ENCODE measurements around the gene MTRF1L.
"Not testable (repeated sequence)": the region's sequence is repeated elsewhere in the genome, so short reads cannot be mapped to it uniquely, and the experiment has no call there.

The MTRF1L gene

GRCh38 chr6:152969688-152970418 is 32.7 kb downstream of the MTRF1L start:
- DNase-seq (ENCODE audit: low spot score), result no peak

GRCh38 chr6:152966168-152966894 is 36.2 kb downstream of the MTRF1L start:
- not testable (repeated sequence) for DNase-seq (ENCODE audit: low spot score)

- no peak for DNase-seq (ENCODE audit: low spot score)
Observed at GRCh38 chr6:152959333-152959732, 43.2 kb downstream of the MTRF1L start.

- DNase-seq (ENCODE audit: low spot score), result no peak
Observed at GRCh38 chr6:152957796-152958195, 44.7 kb downstream of the MTRF1L start.

- DNase-seq (ENCODE audit: low spot score), result no peak
Observed at GRCh38 chr6:152954443-152954842, 48.1 kb downstream of the MTRF1L start.

- peak; percentile 59 for DNase-seq (ENCODE audit: low spot score)
Observed at GRCh38 chr6:152952866-152953509, 49.5 kb downstream of the MTRF1L start.

- peak; percentile 13 for DNase-seq (ENCODE audit: low spot score)
Observed at GRCh38 chr6:152952045-152952444, 50.5 kb downstream of the MTRF1L start.

GRCh38 chr6:152950240-152950639 is 52.3 kb downstream of the MTRF1L start:
- no peak for DNase-seq (ENCODE audit: low spot score)

GRCh38 chr6:152948150-152948768 is 54.2 kb downstream of the MTRF1L start:
- peak; percentile 64 for DNase-seq (ENCODE audit: low spot score)

- no peak for DNase-seq (ENCODE audit: low spot score)
Observed at GRCh38 chr6:152946995-152947394, 55.5 kb downstream of the MTRF1L start.

GRCh38 chr6:152946484-152946883 is 56.0 kb downstream of the MTRF1L start:
- DNase-seq (ENCODE audit: low spot score), result no peak

GRCh38 chr6:152943260-152943897 is 59.1 kb downstream of the MTRF1L start:
- no peak for DNase-seq (ENCODE audit: low spot score)

- DNase-seq (ENCODE audit: low spot score), result no peak
Observed at GRCh38 chr6:152942319-152942869, 60.1 kb downstream of the MTRF1L start.

GRCh38 chr6:152941746-152942145 is 60.8 kb downstream of the MTRF1L start:
- no peak for DNase-seq (ENCODE audit: low spot score)
